Right kidney (tissue), 1 donor: Measurements from ENCODE around the gene SUSD4.

Experiments used
- DNase-seq: peaks from one replicate; pipeline ENCODE4 v3.0.0-alpha.2; 2016

The SUSD4 gene

GRCh38 chr1:223250632-223251015, 113.4 kb downstream of the SUSD4 start:
- no peak for DNase-seq

GRCh38 chr1:223249854-223250631, 113.9 kb downstream of the SUSD4 start:
- DNase-seq: no peak

GRCh38 chr1:223248770-223249140, 115.2 kb downstream of the SUSD4 start:
- DNase-seq: no peak

- no peak for DNase-seq
Measured at GRCh38 chr1:223248001-223248769, 115.8 kb downstream of the SUSD4 start.

- no peak for DNase-seq
Measured at GRCh38 chr1:223246476-223247112, 117.4 kb downstream of the SUSD4 start.

GRCh38 chr1:223245983-223246382, 118.0 kb downstream of the SUSD4 start:
- DNase-seq: no peak

- DNase-seq: no peak
Measured at GRCh38 chr1:223245411-223245810, 118.6 kb downstream of the SUSD4 start.

DNA sequence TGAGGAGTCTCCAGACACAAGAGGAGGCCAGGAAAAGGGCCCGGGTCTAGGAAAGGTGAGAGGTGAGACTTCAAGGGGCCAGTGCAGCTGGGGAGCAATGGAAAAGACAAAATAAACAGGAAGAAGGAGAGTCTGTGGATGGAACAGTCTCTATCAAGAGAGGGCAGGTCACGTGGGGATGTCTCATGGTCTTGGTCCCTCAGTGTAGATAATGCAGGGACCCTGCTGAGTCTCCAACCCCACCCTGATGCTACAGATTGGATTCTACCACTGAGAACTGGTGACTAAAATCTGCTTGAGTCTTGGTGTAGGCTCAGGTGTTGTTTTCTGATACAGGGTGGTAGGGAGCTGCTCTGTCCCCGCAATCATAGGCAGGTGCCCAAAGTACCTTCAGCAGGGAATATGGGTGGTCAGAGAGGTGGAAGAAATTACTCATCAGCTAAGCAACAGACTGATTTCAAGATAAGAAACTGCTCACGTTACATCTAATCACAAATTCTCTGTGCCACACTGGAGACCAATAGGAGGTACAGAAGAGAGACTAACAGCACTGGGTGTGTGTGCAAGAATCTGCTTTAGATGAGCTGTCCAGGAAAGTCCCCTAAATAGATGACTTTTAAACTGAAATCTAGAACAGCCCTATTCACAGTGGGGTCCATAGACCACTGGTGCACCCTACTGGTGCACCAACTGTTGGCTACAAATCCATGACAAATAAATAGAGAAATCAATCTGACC, 119.4 kb downstream of the SUSD4 start:
- DNase-seq: no peak

GRCh38 chr1:223243441-223244050, 120.4 kb downstream of the SUSD4 start:
- no peak for DNase-seq

GRCh38 chr1:223242971-223243370, 121.0 kb downstream of the SUSD4 start:
- DNase-seq: no peak

- DNase-seq: no peak
Measured at GRCh38 chr1:223242382-223242955, 121.5 kb downstream of the SUSD4 start.

DNA sequence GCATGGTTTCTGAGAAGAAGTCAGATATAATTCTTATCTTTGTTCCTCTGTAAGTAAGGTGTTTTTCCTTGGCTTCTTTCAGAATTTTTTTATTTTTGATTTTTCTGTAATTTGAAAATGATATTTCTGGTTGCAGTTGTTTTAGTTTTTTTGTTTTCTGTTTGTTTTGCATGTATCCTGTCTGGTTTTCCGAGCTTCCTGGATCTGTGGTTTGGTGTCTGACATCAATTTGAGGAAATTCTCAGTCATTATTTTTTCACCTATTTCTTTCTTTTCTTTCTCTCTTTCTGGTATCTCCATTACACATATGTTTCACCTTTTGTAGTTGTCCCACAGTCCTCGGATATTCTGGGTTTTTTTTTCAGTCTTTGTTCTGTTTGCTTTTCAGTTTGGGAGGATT, 123.9 kb downstream of the SUSD4 start:
- no peak for DNase-seq

DNA sequence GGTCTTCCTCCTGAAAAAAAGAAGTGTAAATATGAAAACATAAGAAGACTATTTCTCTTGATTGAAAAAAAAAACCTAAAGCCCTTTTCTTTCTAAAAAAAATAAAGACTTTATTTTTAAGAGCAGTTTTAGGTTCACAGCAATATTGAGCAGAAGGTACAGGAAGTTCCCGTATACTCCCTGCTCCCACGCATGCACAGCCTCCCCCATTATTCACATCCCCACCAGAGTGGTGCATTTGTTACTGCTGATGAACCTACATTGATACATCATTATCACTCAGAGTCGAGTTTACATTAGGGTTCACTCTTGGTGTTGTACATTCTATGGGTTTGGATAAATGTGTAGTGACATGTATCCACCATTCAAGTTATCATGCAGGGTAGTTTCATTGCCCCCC, 128.9 kb downstream of the SUSD4 start:
- no peak for DNase-seq

- no peak for DNase-seq
Measured at GRCh38 chr1:223234534-223234933, 129.4 kb downstream of the SUSD4 start.

- DNase-seq: no peak
Measured at GRCh38 chr1:223234170-223234514, 129.8 kb downstream of the SUSD4 start.

DNA sequence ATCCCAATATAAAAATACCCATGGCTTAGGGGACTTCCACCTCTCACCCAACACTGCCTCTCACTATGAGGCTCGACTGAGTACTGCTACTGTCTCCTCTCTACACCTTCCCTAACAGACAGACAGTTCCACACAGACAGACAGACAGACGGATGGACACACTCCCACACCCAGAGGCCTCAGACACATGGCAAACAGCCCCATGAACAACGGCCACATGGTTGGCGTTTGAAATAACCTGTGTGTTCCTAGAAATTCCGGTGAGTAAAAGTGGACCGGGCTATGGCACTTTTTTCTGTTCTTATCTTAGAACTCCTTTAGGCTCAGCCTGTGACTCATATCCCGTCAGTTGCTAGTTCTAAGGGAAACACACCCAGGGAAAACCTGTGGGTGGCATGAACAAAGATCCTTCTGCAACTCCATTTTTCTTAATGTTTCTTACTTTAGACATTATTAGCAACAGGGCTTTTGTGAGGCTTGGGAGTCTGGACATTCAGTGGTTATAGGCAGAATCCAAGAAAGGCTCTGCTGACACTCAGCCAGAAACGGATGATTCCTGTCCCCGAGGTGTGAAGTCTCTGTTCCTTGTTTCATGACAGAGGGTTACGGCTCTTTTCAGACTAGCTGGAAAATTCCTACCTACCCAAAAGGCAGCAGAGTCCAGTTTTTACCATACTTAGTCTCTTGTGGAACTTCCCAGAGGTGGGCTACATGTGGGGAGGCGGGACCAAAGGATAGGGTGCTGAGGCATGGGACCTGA, 130.4 kb downstream of the SUSD4 start:
- no peak for DNase-seq

DNA sequence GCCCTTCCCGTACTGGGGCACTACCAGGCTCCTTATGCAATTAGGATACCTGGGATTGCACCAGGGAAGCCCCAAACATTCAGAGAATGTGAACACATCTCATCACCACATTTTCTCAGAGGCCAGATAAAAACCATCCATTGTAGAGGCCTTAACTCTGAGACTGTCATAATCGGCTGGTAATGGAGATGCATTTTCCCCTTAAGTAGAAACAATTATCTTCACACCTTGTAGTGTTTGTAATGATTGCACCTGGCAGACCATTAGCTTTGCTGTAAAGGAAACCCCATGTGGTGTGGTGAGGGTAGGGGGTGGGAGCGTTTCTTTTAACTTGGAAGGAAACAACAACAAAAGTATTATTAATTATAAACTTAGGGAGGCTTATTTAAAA, 131.0 kb downstream of the SUSD4 start:
- no peak for DNase-seq

DNA sequence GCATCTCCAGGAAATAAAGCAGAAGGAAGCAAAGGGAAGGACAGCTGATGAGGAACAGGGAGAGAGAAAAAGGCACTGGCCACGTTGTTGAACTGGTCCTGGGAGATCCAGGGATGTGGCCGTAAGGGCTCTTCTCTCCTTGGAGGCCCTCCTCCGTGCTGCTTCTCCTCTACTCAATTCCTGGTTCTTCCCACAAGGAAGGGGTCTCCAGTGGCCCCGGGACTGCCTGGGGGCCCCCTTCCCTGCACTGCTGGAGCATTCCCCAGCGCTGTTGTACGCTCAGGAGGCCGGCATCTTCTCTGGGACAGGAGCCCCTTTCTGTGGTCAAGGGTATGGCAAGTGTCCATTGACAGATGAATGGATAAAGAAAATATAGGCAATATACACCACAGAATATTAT, 132.4 kb downstream of the SUSD4 start:
- no peak for DNase-seq

- no peak for DNase-seq
Measured at GRCh38 chr1:223231011-223231572, 132.9 kb downstream of the SUSD4 start.

- DNase-seq: no peak
Measured at GRCh38 chr1:223230161-223230881, 133.7 kb downstream of the SUSD4 start.
